ENCODE measurements around the gene POPDC3. TPM values are rescaled to one million over a fixed set of nuclear protein-coding genes. Genes with fewer than 3 reads are reported as not detected.
A peak's percentile ranks its signal among the peaks of the same experiment; 100 is the strongest.

Gene POPDC3
- total and polyA plus RNA-seq, 4 donors, result 0.18 to 1.9 (median 0.81) TPM

DNA sequence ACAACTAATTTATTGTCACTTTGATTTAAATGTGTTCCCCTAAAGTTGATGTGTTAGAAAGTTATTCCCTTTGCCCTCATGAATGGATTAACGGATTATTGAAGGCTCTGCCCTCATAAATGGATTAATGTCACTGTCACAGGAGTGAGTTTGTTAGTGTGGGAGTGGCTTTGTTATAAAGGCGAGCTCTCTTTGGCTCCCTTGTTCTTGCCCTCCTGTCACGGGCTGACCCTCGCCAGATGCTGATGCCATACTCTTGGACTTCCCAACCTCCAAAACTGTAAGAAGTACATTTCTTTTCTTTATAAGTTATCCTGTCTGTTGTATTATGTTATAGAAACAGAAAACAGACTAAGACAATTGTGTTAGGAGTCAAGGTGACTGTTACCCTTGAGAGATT is 22.7 kb upstream of the POPDC3 start:
- 85 to 88% methylated on average over 4 of the region's 4 CpGs for WGBS, 2 donors
- ATAC-seq (ENCODE audit: insufficient read depth, low FRiP score), result no peak
- no peaks in the 10 kb centered on the region for H3K36me3 ChIP-seq (ENCODE audit: control insufficient read depth in 4 of 4, insufficient read depth in 4 of 4, low read length in 4 of 4)
- TF ChIP-seq CTCF (IDR thresholded peaks at IDR 0.05; ENCODE audit: control extremely low read depth, extremely low read depth), result no peak
- H3K4me3 ChIP-seq, result no peak overlapping the region
- H3K9me3 ChIP-seq (ENCODE audit: control insufficient read depth in 4 of 4, insufficient read depth in 3 of 4, low read length in 3 of 4), result no peaks in the 10 kb centered on the region
- H3K27me3 ChIP-seq (ENCODE audit: control insufficient read depth in 3 of 3, insufficient read depth in 3 of 3, low read length in 2 of 3), result no peaks in the 10 kb centered on the region
- H3K4me1 ChIP-seq (ENCODE audit: control insufficient read depth in 5 of 5, insufficient read depth in 5 of 5, low read length in 5 of 5), result peaks cover 0 to under 1% (median 0%) of the 10 kb centered on the region in 5 donors
- H3K9ac ChIP-seq (ENCODE audit: insufficient read depth in 1 of 2, low read length in 2 of 2), result no peak overlapping the region
- no peak for DNase-seq
- no peak overlapping the region for H3K27ac ChIP-seq (ENCODE audit: low read depth in 1 of 2, low read length in 1 of 2)

DNA sequence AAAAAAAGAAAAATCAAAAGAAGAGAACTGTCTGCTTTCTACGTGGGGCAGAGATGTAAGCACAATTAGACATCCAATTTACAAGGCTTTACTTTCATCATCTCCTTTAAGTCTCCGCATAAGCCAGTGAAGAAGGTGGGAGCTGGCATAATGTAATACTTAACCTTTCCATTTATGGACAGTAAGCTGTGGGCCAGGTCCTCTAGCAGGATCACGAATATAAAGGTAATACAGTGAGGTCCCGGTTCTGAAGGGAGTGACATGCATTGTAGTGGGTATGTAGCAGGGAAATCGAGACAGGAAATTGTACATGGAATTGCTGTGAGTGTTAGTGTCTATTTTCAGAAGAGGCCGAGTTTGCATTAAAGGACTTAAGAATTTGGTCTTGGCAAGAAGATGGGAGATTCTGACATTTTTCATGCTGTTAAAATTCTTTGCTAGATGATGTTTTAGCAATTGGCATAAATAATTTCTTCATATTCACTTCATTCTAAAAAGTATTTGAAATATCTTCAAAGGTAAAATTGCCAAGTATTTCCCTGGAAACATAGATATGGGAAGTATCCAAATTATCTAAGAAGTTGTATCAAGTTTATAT is 20.4 kb upstream of the POPDC3 start:
- no peaks in the 10 kb centered on the region for H3K4me1 ChIP-seq (ENCODE audit: control insufficient read depth in 5 of 5, insufficient read depth in 5 of 5, low read length in 5 of 5)
- no peak for DNase-seq
- no peaks in the 10 kb centered on the region for H3K27me3 ChIP-seq (ENCODE audit: control insufficient read depth in 3 of 3, insufficient read depth in 3 of 3, low read length in 2 of 3)
- no peaks in the 10 kb centered on the region for H3K9me3 ChIP-seq (ENCODE audit: control insufficient read depth in 4 of 4, insufficient read depth in 3 of 4, low read length in 3 of 4)
- ATAC-seq (ENCODE audit: insufficient read depth, low FRiP score), result no peak
- peak overlapping the region in 1 of 2 donors; percentile 38 for H3K27ac ChIP-seq (ENCODE audit: low read depth in 1 of 2, low read length in 1 of 2)
- WGBS, 2 donors, result 72 to 77% methylated on average over 6 of the region's 6 CpGs
- no peak overlapping the region for H3K4me3 ChIP-seq
- no peaks in the 10 kb centered on the region for H3K36me3 ChIP-seq (ENCODE audit: control insufficient read depth in 4 of 4, insufficient read depth in 4 of 4, low read length in 4 of 4)
- no peak for TF ChIP-seq CTCF (IDR thresholded peaks at IDR 0.05; ENCODE audit: control extremely low read depth, extremely low read depth)
- H3K9ac ChIP-seq (ENCODE audit: insufficient read depth in 1 of 2, low read length in 2 of 2), result no peak overlapping the region

DNA sequence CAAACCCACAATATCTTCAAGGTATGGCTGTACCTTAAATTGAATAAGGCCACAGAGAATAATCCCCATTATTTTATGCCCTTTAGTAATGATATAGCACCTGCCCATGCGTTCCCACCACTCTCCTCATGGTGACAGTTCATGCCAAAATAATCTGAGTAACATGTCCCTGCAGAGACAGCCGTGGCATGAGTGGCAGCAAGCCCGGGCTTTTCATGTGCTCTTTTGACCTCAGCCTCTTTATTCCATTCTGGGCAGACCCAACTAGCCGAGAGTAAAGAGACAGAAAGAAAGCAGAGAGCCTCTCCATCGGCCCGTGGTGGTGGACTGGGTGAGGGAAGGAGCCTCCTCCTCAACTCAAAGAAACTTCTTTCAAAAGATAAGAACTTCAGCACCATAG is 19.9 kb upstream of the POPDC3 start:
- ATAC-seq (ENCODE audit: insufficient read depth, low FRiP score), result no peak
- peak overlapping the region in 1 of 2 donors; percentile 38 for H3K27ac ChIP-seq (ENCODE audit: low read depth in 1 of 2, low read length in 1 of 2)
- 44 to 62% methylated on average over 6 of the region's 6 CpGs for WGBS, 2 donors
- TF ChIP-seq CTCF (IDR thresholded peaks at IDR 0.05; ENCODE audit: control extremely low read depth, extremely low read depth), result no peak
- no peak overlapping the region for H3K9ac ChIP-seq (ENCODE audit: insufficient read depth in 1 of 2, low read length in 2 of 2)
- no peak for DNase-seq
- no peak overlapping the region for H3K4me3 ChIP-seq
- no peaks in the 10 kb centered on the region for H3K9me3 ChIP-seq (ENCODE audit: control insufficient read depth in 4 of 4, insufficient read depth in 3 of 4, low read length in 3 of 4)
- no peaks in the 10 kb centered on the region for H3K27me3 ChIP-seq (ENCODE audit: control insufficient read depth in 3 of 3, insufficient read depth in 3 of 3, low read length in 2 of 3)
- H3K36me3 ChIP-seq (ENCODE audit: control insufficient read depth in 4 of 4, insufficient read depth in 4 of 4, low read length in 4 of 4), result no peaks in the 10 kb centered on the region
- H3K4me1 ChIP-seq (ENCODE audit: control insufficient read depth in 5 of 5, insufficient read depth in 5 of 5, low read length in 5 of 5), result no peaks in the 10 kb centered on the region

- Histone ChIP-seq H3K9ac (ENCODE audit: insufficient read depth in 1 of 2, low read length in 2 of 2) (no peak overlapping the region), H3K4me1 (ENCODE audit: control insufficient read depth in 5 of 5, insufficient read depth in 5 of 5, low read length in 5 of 5) (peaks cover 0 to 3% (median 0%) of the 10 kb centered on the region in 5 donors), H3K27me3 (ENCODE audit: control insufficient read depth in 3 of 3, insufficient read depth in 3 of 3, low read length in 2 of 3) (no peaks in the 10 kb centered on the region), H3K4me3 (no peak overlapping the region), H3K9me3 (ENCODE audit: control insufficient read depth in 4 of 4, insufficient read depth in 3 of 4, low read length in 3 of 4) (no peaks in the 10 kb centered on the region), H3K36me3 (ENCODE audit: control insufficient read depth in 4 of 4, insufficient read depth in 4 of 4, low read length in 4 of 4) (no peaks in the 10 kb centered on the region), H3K27ac (ENCODE audit: low read depth in 1 of 2, low read length in 1 of 2) (no peak overlapping the region)
- no peak for DNase-seq
- WGBS, 2 donors, result 91 to 95% methylated on average over 2 of the region's 2 CpGs
- no peak for TF ChIP-seq CTCF (IDR thresholded peaks at IDR 0.05; ENCODE audit: control extremely low read depth, extremely low read depth)
- ATAC-seq (ENCODE audit: insufficient read depth, low FRiP score), result no peak
These were observed 16.3 kb upstream of the POPDC3 start for GRCh38 chr6:105196076-105196475.

Measured in lung (tissue), 12 donors.